ENCODE data around the gene TBCD. TPM values are rescaled to one million over a fixed set of nuclear protein-coding genes. Genes with fewer than 3 reads are reported as not detected.
A peak's percentile ranks its signal among the peaks of the same experiment; 100 is the strongest.
"Not testable (repeated sequence)": the region's sequence is repeated elsewhere in the genome, so short reads cannot be mapped to it uniquely, and the experiment has no call there.

The TBCD gene
- total RNA-seq, 2 donors from 2014 or later = 44.4 to 54.1 TPM

GRCh38 chr17:82976982-82977488, 225.2 kb downstream of the TBCD start:
- ATAC-seq (no peak), DNase-seq (no peak)
- intact Hi-C loops (cut with DNase I, micrococcal nuclease) = no loop called here

- ATAC-seq = no peak
- intact Hi-C loops (cut with DNase I, micrococcal nuclease) = no loop called here
- DNase-seq = no peak
These were observed 225.7 kb downstream of the TBCD start for GRCh38 chr17:82977606-82978005.

GRCh38 chr17:82978765-82979349, 227.0 kb downstream of the TBCD start:
- intact Hi-C loops (cut with DNase I, micrococcal nuclease) = no loop called here
- ATAC-seq (no peak), DNase-seq (no peak)

GRCh38 chr17:82979718-82980117, 227.9 kb downstream of the TBCD start:
- intact Hi-C loops (cut with DNase I, micrococcal nuclease) = no loop called here
- ATAC-seq (no peak), DNase-seq (no peak)

- intact Hi-C loops (cut with DNase I, micrococcal nuclease) = no loop called here
- DNase-seq (no peak), ATAC-seq (no peak)
These were observed 228.8 kb downstream of the TBCD start for GRCh38 chr17:82980632-82981031.

- intact Hi-C loops (cut with DNase I, micrococcal nuclease) = no loop called here
- no peak for ATAC-seq
- DNase-seq = no peak
These were observed 229.4 kb downstream of the TBCD start for GRCh38 chr17:82981141-82981730.

GRCh38 chr17:82983510-82984248, 231.8 kb downstream of the TBCD start:
- intact Hi-C loops (cut with DNase I, micrococcal nuclease) = no loop called here
- DNase-seq = no peak
- ATAC-seq = no peak

- intact Hi-C loops (cut with DNase I, micrococcal nuclease); DNase-seq; ATAC-seq: not testable (repeated sequence)
These were observed 232.4 kb downstream of the TBCD start for GRCh38 chr17:82984249-82984617.

GRCh38 chr17:82984751-82985427, 233.0 kb downstream of the TBCD start:
- DNase-seq (no peak), ATAC-seq (no peak)
- intact Hi-C loops (cut with DNase I, micrococcal nuclease) = no loop called here

GRCh38 chr17:82985428-82985805, 233.6 kb downstream of the TBCD start:
- DNase-seq (no peak), ATAC-seq (no peak)
- intact Hi-C loops (cut with DNase I, micrococcal nuclease) = no loop called here

- intact Hi-C loops (cut with DNase I, micrococcal nuclease) = no loop called here
- peak in 1 of 2 donors; percentile 44 for DNase-seq
- ATAC-seq = no peak
These were observed 234.1 kb downstream of the TBCD start for GRCh38 chr17:82985973-82986372.

GRCh38 chr17:82989051-82989450, 237.2 kb downstream of the TBCD start:
- intact Hi-C loops (cut with DNase I, micrococcal nuclease); DNase-seq; ATAC-seq: not testable (repeated sequence)

GRCh38 chr17:82989881-82990280, 238.0 kb downstream of the TBCD start:
- intact Hi-C loops (cut with DNase I, micrococcal nuclease) = no loop called here
- no peak for DNase-seq
- no peak for ATAC-seq

- ATAC-seq = no peak
- no peak for DNase-seq
- intact Hi-C loops (cut with DNase I, micrococcal nuclease) = no loop called here
These were observed 241.1 kb downstream of the TBCD start for GRCh38 chr17:82993005-82993404.

Other genes with a start within 250 kb of the TBCD start
- gene FOXK2, start 232.3 kb upstream of the TBCD start, total RNA-seq = 10 to 100 TPM; 40.4 to 48.7 TPM
- 10 to 100 TPM; 67.1 to 77.9 TPM for gene WDR45B, start 103.6 kb upstream of the TBCD start, total RNA-seq
- 10 to 100 TPM; 29.4 to 29.5 TPM for gene RAB40B, start 53.4 kb upstream of the TBCD start, total RNA-seq
- gene FN3KRP, start 35.4 kb upstream of the TBCD start, total RNA-seq = 10 to 100 TPM; 32.0 to 32.4 TPM
- 10 to 100 TPM; 48.3 to 63.1 TPM for gene FN3K, start 16.4 kb upstream of the TBCD start, total RNA-seq
- not detected for gene ZNF750, start 88.0 kb downstream of the TBCD start, total RNA-seq

Data from left colon (tissue), 2 donors.